Activated CD8-positive, alpha-beta memory T cell treated with anti-CD3 and anti-CD28 coated beads for 4 hours (primary cell): Measurements from ENCODE around the gene SLC39A7.

Source experiments
- DNase-seq, 2 donors: peaks; one replicate each; pipeline ENCODE4 v3.0.0-alpha.2; 2020; ENCODE audit warnings: low read depth in 2 of 2

SLC39A7 gene

GRCh38 chr6:33170176-33171015 is 30.3 kb upstream of the SLC39A7 start:
- no peak for DNase-seq

- no peak for DNase-seq
Observed at GRCh38 chr6:33171016-33171879, 29.4 kb upstream of the SLC39A7 start.

- DNase-seq = no peak
Observed at GRCh38 chr6:33171880-33172687, 28.6 kb upstream of the SLC39A7 start.

GRCh38 chr6:33172688-33173534 is 27.8 kb upstream of the SLC39A7 start:
- no peak for DNase-seq

GRCh38 chr6:33173535-33174180 is 27.0 kb upstream of the SLC39A7 start:
- DNase-seq = no peak

GRCh38 chr6:33174784-33175183 is 25.9 kb upstream of the SLC39A7 start:
- DNase-seq = no peak

- DNase-seq = no peak
Observed at GRCh38 chr6:33175436-33176069, 25.1 kb upstream of the SLC39A7 start.

GRCh38 chr6:33176906-33177305 is 23.8 kb upstream of the SLC39A7 start:
- no peak for DNase-seq

- DNase-seq = no peak
Observed at GRCh38 chr6:33177552-33178446, 22.9 kb upstream of the SLC39A7 start.

- no peak for DNase-seq
Observed at GRCh38 chr6:33178755-33179475, 21.8 kb upstream of the SLC39A7 start.

- DNase-seq = no peak
Observed at GRCh38 chr6:33181141-33181540, 19.5 kb upstream of the SLC39A7 start.

- DNase-seq = no peak
Observed at GRCh38 chr6:33183071-33183683, 17.5 kb upstream of the SLC39A7 start.

GRCh38 chr6:33185190-33185589 is 15.5 kb upstream of the SLC39A7 start:
- DNase-seq = no peak

GRCh38 chr6:33185654-33186187 is 14.9 kb upstream of the SLC39A7 start:
- DNase-seq = no peak

GRCh38 chr6:33187809-33188208 is 12.9 kb upstream of the SLC39A7 start:
- DNase-seq = no peak

GRCh38 chr6:33189164-33189563 is 11.5 kb upstream of the SLC39A7 start:
- DNase-seq = no peak

- no peak for DNase-seq
Observed at GRCh38 chr6:33189625-33190448, 10.8 kb upstream of the SLC39A7 start.
